Measurements from ENCODE around the gene SUSD6.
A peak's percentile ranks its signal among the peaks of the same experiment; 100 is the strongest.

The SUSD6 gene

GRCh38 chr14:69755296-69755695, 143.9 kb downstream of the SUSD6 start:
- Histone ChIP-seq H2BK120ac (ENCODE audit: low read depth, low read length) (no peak overlapping the region), H2BK5ac (ENCODE audit: low read length) (no peak overlapping the region), H2AFZ (ENCODE audit: low read length) (peak overlapping the region; percentile 19), H3K36me3 (replicated peaks in 1 of 2; ENCODE audit: control insufficient read depth in 2 of 2, insufficient read depth in 2 of 2, low read length in 2 of 2) (no peaks in the 10 kb centered on the region), H4K8ac (ENCODE audit: low read depth, low read length) (no peak overlapping the region), H3K27me3 (ENCODE audit: control insufficient read depth in 3 of 3, insufficient read depth in 3 of 3, low read depth in 1 of 3, low read length in 3 of 3) (peaks cover 0 to 17% (median 0%) of the 10 kb centered on the region in 3 experiments), H3K79me1 (ENCODE audit: low read depth, low read length) (no peaks in the 10 kb centered on the region), H3K4me3 (ENCODE audit: low read length in 2 of 2) (no peak overlapping the region), H3K23ac (ENCODE audit: low read depth, low read length, poor library complexity) (no peak overlapping the region), H3K4me2 (ENCODE audit: insufficient read depth, low read length, poor library complexity, severe bottlenecking) (no peak overlapping the region), H3K9me3 (replicated peaks in 1 of 2; ENCODE audit: control insufficient read depth in 2 of 2, insufficient read depth in 1 of 2, low read depth in 1 of 2, low read length in 2 of 2) (no peaks in the 10 kb centered on the region), H3K4ac (ENCODE audit: low read length) (no peak overlapping the region), H3K4me1 (ENCODE audit: control insufficient read depth in 2 of 2, insufficient read depth in 1 of 2, low read depth in 1 of 2, low read length in 2 of 2) (no peaks in the 10 kb centered on the region), H4K91ac (ENCODE audit: low read depth, low read length, poor library complexity) (no peak overlapping the region), H2AK5ac (ENCODE audit: low read depth, low read length) (no peak overlapping the region), H3K27ac (replicated peaks; ENCODE audit: low read length) (no peak overlapping the region), H2BK12ac (ENCODE audit: low read length) (no peak overlapping the region), H2BK15ac (ENCODE audit: low read length) (no peak overlapping the region), H3K14ac (ENCODE audit: low read length) (no peak overlapping the region), H3K9ac (ENCODE audit: low read depth, low read length, poor library complexity) (no peak overlapping the region), H3K18ac (ENCODE audit: low read length) (no peak overlapping the region)
- no peak for DNase-seq (ENCODE audit: low spot score)

GRCh38 chr14:69755784-69756183, 144.4 kb downstream of the SUSD6 start:
- Histone ChIP-seq H2AFZ (ENCODE audit: low read length) (peak overlapping the region; percentile 43), H3K79me1 (ENCODE audit: low read depth, low read length) (no peaks in the 10 kb centered on the region), H3K4ac (ENCODE audit: low read length) (no peak overlapping the region), H3K27me3 (ENCODE audit: control insufficient read depth in 3 of 3, insufficient read depth in 3 of 3, low read depth in 1 of 3, low read length in 3 of 3) (peaks cover 0 to 17% (median 0%) of the 10 kb centered on the region in 3 experiments), H2BK120ac (ENCODE audit: low read depth, low read length) (no peak overlapping the region), H2AK5ac (ENCODE audit: low read depth, low read length) (no peak overlapping the region), H3K18ac (ENCODE audit: low read length) (no peak overlapping the region), H3K27ac (replicated peaks; ENCODE audit: low read length) (no peak overlapping the region), H3K4me3 (ENCODE audit: low read length in 2 of 2) (no peak overlapping the region), H3K9ac (ENCODE audit: low read depth, low read length, poor library complexity) (no peak overlapping the region), H2BK15ac (ENCODE audit: low read length) (no peak overlapping the region), H2BK12ac (ENCODE audit: low read length) (no peak overlapping the region), H3K36me3 (replicated peaks in 1 of 2; ENCODE audit: control insufficient read depth in 2 of 2, insufficient read depth in 2 of 2, low read length in 2 of 2) (no peaks in the 10 kb centered on the region), H4K8ac (ENCODE audit: low read depth, low read length) (no peak overlapping the region), H3K4me2 (ENCODE audit: insufficient read depth, low read length, poor library complexity, severe bottlenecking) (no peak overlapping the region), H3K23ac (ENCODE audit: low read depth, low read length, poor library complexity) (no peak overlapping the region), H3K9me3 (replicated peaks in 1 of 2; ENCODE audit: control insufficient read depth in 2 of 2, insufficient read depth in 1 of 2, low read depth in 1 of 2, low read length in 2 of 2) (no peaks in the 10 kb centered on the region), H4K91ac (ENCODE audit: low read depth, low read length, poor library complexity) (no peak overlapping the region), H2BK5ac (ENCODE audit: low read length) (no peak overlapping the region), H3K14ac (ENCODE audit: low read length) (no peak overlapping the region), H3K4me1 (ENCODE audit: control insufficient read depth in 2 of 2, insufficient read depth in 1 of 2, low read depth in 1 of 2, low read length in 2 of 2) (no peaks in the 10 kb centered on the region)
- DNase-seq (ENCODE audit: low spot score) = no peak
- no CpG with 5 or more reads among the region's 2 CpGs for WGBS, 2 donors (ENCODE audit: extremely low coverage in 2 of 2, insufficient read length in 2 of 2, insufficient replicate concordance in 1 of 2)

GRCh38 chr14:69756298-69756697, 144.9 kb downstream of the SUSD6 start:
- Histone ChIP-seq H4K8ac (ENCODE audit: low read depth, low read length) (no peak overlapping the region), H3K4me2 (ENCODE audit: insufficient read depth, low read length, poor library complexity, severe bottlenecking) (no peak overlapping the region), H3K9ac (ENCODE audit: low read depth, low read length, poor library complexity) (no peak overlapping the region), H2BK12ac (ENCODE audit: low read length) (no peak overlapping the region), H3K4me1 (ENCODE audit: control insufficient read depth in 2 of 2, insufficient read depth in 1 of 2, low read depth in 1 of 2, low read length in 2 of 2) (no peaks in the 10 kb centered on the region), H3K23ac (ENCODE audit: low read depth, low read length, poor library complexity) (no peak overlapping the region), H2AK5ac (ENCODE audit: low read depth, low read length) (no peak overlapping the region), H3K4ac (ENCODE audit: low read length) (no peak overlapping the region), H3K4me3 (ENCODE audit: low read length in 2 of 2) (no peak overlapping the region), H3K9me3 (replicated peaks in 1 of 2; ENCODE audit: control insufficient read depth in 2 of 2, insufficient read depth in 1 of 2, low read depth in 1 of 2, low read length in 2 of 2) (no peaks in the 10 kb centered on the region), H4K91ac (ENCODE audit: low read depth, low read length, poor library complexity) (no peak overlapping the region), H3K27me3 (ENCODE audit: control insufficient read depth in 3 of 3, insufficient read depth in 3 of 3, low read depth in 1 of 3, low read length in 3 of 3) (peaks cover 0 to 17% (median 0%) of the 10 kb centered on the region in 3 experiments), H2BK5ac (ENCODE audit: low read length) (no peak overlapping the region), H3K79me1 (ENCODE audit: low read depth, low read length) (no peaks in the 10 kb centered on the region), H2BK120ac (ENCODE audit: low read depth, low read length) (no peak overlapping the region), H2AFZ (ENCODE audit: low read length) (no peak overlapping the region), H3K27ac (replicated peaks; ENCODE audit: low read length) (no peak overlapping the region), H3K14ac (ENCODE audit: low read length) (no peak overlapping the region), H3K36me3 (replicated peaks in 1 of 2; ENCODE audit: control insufficient read depth in 2 of 2, insufficient read depth in 2 of 2, low read length in 2 of 2) (no peaks in the 10 kb centered on the region), H2BK15ac (ENCODE audit: low read length) (no peak overlapping the region), H3K18ac (ENCODE audit: low read length) (no peak overlapping the region)
- WGBS, 2 donors (ENCODE audit: extremely low coverage in 2 of 2, insufficient read length in 2 of 2, insufficient replicate concordance in 1 of 2) = no CpG with 5 or more reads among the region's 3 CpGs
- DNase-seq (ENCODE audit: low spot score) = no peak

GRCh38 chr14:69760810-69761209, 149.4 kb downstream of the SUSD6 start:
- H3K4me3 ChIP-seq (ENCODE audit: low read length in 2 of 2) = no peak overlapping the region
- H3K27ac ChIP-seq (replicated peaks; ENCODE audit: low read length) = no peak overlapping the region
- peaks cover 0 to 12% (median 0%) of the 10 kb centered on the region in 3 experiments for H3K27me3 ChIP-seq (ENCODE audit: control insufficient read depth in 3 of 3, insufficient read depth in 3 of 3, low read depth in 1 of 3, low read length in 3 of 3)
- no peak overlapping the region for H3K14ac ChIP-seq (ENCODE audit: low read length)
- no peak overlapping the region for H2AFZ ChIP-seq (ENCODE audit: low read length)
- H3K4me2 ChIP-seq (ENCODE audit: insufficient read depth, low read length, poor library complexity, severe bottlenecking) = no peak overlapping the region
- no peak overlapping the region for H2AK5ac ChIP-seq (ENCODE audit: low read depth, low read length)
- no peak overlapping the region for H4K8ac ChIP-seq (ENCODE audit: low read depth, low read length)
- no peaks in the 10 kb centered on the region for H3K79me1 ChIP-seq (ENCODE audit: low read depth, low read length)
- H3K36me3 ChIP-seq (replicated peaks in 1 of 2; ENCODE audit: control insufficient read depth in 2 of 2, insufficient read depth in 2 of 2, low read length in 2 of 2) = no peaks in the 10 kb centered on the region
- H3K9me3 ChIP-seq (replicated peaks in 1 of 2; ENCODE audit: control insufficient read depth in 2 of 2, insufficient read depth in 1 of 2, low read depth in 1 of 2, low read length in 2 of 2) = peaks cover 0 to 5% of the 10 kb centered on the region in 2 donors
- no peak overlapping the region for H2BK5ac ChIP-seq (ENCODE audit: low read length)
- H3K18ac ChIP-seq (ENCODE audit: low read length) = no peak overlapping the region
- no peak overlapping the region for H2BK15ac ChIP-seq (ENCODE audit: low read length)
- no peaks in the 10 kb centered on the region for H3K4me1 ChIP-seq (ENCODE audit: control insufficient read depth in 2 of 2, insufficient read depth in 1 of 2, low read depth in 1 of 2, low read length in 2 of 2)
- H3K9ac ChIP-seq (ENCODE audit: low read depth, low read length, poor library complexity) = no peak overlapping the region
- no peak overlapping the region for H3K23ac ChIP-seq (ENCODE audit: low read depth, low read length, poor library complexity)
- no peak overlapping the region for H2BK12ac ChIP-seq (ENCODE audit: low read length)
- no CpG with 5 or more reads among the region's 1 CpG for WGBS, 2 donors (ENCODE audit: extremely low coverage in 2 of 2, insufficient read length in 2 of 2, insufficient replicate concordance in 1 of 2)
- H3K4ac ChIP-seq (ENCODE audit: low read length) = no peak overlapping the region
- no peak overlapping the region for H4K91ac ChIP-seq (ENCODE audit: low read depth, low read length, poor library complexity)
- H2BK120ac ChIP-seq (ENCODE audit: low read depth, low read length) = no peak overlapping the region
- no peak for DNase-seq (ENCODE audit: low spot score)
